ENCODE data around the gene VWA3A.

- no peak for TF ChIP-seq EP300 (IDR thresholded peaks at IDR 0.05)
- no peak for TF ChIP-seq CTCF (IDR thresholded peaks at IDR 0.05)
- TF ChIP-seq POLR2A (IDR thresholded peaks at IDR 0.05): no peak
- TF ChIP-seq POLR2AphosphoS5 (IDR thresholded peaks at IDR 0.05): no peak
Measured at GRCh38 chr16:22065252-22065651, 27.1 kb upstream of the VWA3A start.

All from gastroesophageal sphincter (tissue), 3 donors.